K562 (cell line): Measurements from ENCODE around the gene ZNF439.

Experiments used
- EP300 ChIP-seq: IDR thresholded peaks from 2 replicates; pipeline ENCODE4 v1.6.1; 2012; ENCODE audit warnings: low read length, improper control_type of control experiment
- NR2C1 ChIP-seq, 2 experiments: fragments of 450-650 bp; IDR thresholded peaks; 2 replicates each; pipeline ENCODE4 v1.6.1; 2017; ENCODE audit warnings: mild to moderate bottlenecking in 2 of 2, antibody characterized with exemption in 1 of 2, inconsistent platforms in 1 of 2, missing compliant biosample characterization in 1 of 2, missing genetic modification characterization in 1 of 2
- POLR2A ChIP-seq: fragments of 450-650 bp; conservative IDR thresholded peaks from 2 replicates; pipeline ENCODE4 v1.6.1; 2016

GRCh38 chr19:11821474-11822109 is 26.9 kb upstream of the ZNF439 start:
- no peak for TF ChIP-seq NR2C1 (IDR thresholded peaks at IDR 0.05)
- TF ChIP-seq NR2C1 (tag; IDR thresholded peaks at IDR 0.05): no peak
- TF ChIP-seq EP300: peak; percentile 15; the same call in 1 of the 2 replicates
- no peak for TF ChIP-seq POLR2A
